Measurements from ENCODE around the gene MRPS14. TPM values are rescaled to one million over a fixed set of nuclear protein-coding genes. Genes with fewer than 3 reads are reported as not detected.

Gene MRPS14
- total and polyA plus RNA-seq, 9 of the 15 experiments (the other 6 are each of a cell fraction or from before 2014, with no cell fraction given) = 38.1 to 231 (median 54.9) TPM

- no peak for TF ChIP-seq THAP12 (CRISPR knock-in tag; IDR thresholded peaks at IDR 0.05)
- TF ChIP-seq, protein P1, sequence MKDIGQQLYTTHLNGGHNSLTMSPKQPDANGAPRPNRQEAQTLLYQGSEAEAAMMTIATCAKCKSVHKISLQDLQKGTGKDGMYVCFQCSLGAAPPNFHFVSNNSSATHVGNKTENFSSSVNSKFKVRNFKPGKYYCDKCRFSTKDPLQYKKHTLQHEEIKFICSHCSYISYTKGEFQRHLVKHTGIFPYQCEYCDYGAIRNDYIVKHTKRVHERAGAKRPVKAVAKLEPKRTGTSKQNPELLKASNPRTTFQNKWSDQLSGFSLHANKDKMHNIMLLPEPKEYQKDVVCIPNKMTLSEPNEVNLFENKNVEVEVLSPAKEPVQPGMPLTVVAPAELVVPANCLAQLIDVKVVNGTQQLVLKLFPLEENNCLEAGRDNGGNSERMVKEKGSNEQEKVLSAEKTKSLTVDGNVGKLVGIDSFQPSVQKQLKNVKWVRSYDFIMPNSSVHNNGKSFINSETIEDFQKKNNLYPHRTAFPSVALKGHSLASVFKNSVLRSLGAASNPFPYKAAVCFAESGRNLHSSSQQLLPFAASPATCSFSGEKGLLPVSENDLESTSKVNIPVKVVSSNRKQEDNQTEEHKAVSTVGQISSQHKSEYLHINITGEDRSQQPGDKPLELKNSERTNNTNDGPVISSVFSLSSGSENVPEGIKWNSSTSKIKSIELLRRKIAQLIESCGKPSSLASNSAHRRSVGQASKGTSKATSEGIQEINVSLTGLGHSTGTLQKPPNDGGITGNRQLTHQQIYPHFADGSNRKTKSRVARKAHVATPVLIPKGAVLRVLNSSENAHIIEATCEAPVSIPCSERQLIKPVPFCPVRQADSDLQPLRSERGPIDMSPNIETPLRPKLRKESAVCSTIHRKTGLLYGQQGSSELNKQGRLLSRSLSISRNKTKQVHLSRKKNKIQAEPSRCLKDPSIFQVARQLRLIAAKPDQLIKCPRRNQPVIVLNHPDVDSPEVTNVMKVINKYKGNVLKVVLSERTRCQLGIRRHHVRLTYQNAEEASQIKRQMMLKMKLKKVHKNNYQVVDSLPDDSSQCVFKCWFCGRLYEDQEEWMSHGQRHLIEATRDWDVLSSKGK (CRISPR knock-in tag; IDR thresholded peaks at IDR 0.05) = no peak
- 0 out of 2 replicates have a peak, but pooled peaks have one; percentile 40 for TF ChIP-seq ZNF143 (CRISPR knock-in tag; IDR thresholded peaks at IDR 0.05)
- peak; percentile 93 for TF ChIP-seq GTF2E2 (tag; IDR thresholded peaks at IDR 0.05)
- no peak; a peak in 1 of 4 replicates for TF ChIP-seq TBL1XR1 (IDR thresholded peaks at IDR 0.05; ENCODE audit: low read length in 2 of 2)
- TF ChIP-seq SMC3 (conservative IDR thresholded peaks at IDR 0.05; ENCODE audit: insufficient read depth, low read depth, low read length) = peak; percentile 45; the same call in 1 of the 2 replicates
- TF ChIP-seq YY1 (IDR thresholded peaks at IDR 0.05; ENCODE audit: borderline replicate concordance in 1 of 3, control insufficient read depth in 1 of 3, extremely low read depth in 1 of 3, insufficient read depth in 3 of 3, insufficient read length in 1 of 3, insufficient replicate concordance in 2 of 3, low read depth in 1 of 3, low read length in 2 of 3) = peak in 1 of 3 experiments; percentile 52
- no peak for TF ChIP-seq ZNF24 (IDR thresholded peaks at IDR 0.05)
- no peak for TF ChIP-seq SIRT6 (IDR thresholded peaks at IDR 0.05; ENCODE audit: low read depth, low read length)
- no peak for TF ChIP-seq ADNP (tag; IDR thresholded peaks at IDR 0.05)
- TF ChIP-seq, protein P2, sequence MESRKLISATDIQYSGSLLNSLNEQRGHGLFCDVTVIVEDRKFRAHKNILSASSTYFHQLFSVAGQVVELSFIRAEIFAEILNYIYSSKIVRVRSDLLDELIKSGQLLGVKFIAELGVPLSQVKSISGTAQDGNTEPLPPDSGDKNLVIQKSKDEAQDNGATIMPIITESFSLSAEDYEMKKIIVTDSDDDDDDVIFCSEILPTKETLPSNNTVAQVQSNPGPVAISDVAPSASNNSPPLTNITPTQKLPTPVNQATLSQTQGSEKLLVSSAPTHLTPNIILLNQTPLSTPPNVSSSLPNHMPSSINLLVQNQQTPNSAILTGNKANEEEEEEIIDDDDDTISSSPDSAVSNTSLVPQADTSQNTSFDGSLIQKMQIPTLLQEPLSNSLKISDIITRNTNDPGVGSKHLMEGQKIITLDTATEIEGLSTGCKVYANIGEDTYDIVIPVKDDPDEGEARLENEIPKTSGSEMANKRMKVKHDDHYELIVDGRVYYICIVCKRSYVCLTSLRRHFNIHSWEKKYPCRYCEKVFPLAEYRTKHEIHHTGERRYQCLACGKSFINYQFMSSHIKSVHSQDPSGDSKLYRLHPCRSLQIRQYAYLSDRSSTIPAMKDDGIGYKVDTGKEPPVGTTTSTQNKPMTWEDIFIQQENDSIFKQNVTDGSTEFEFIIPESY (CRISPR knock-in tag; IDR thresholded peaks at IDR 0.05) = no peak
- TF ChIP-seq, protein P3, sequence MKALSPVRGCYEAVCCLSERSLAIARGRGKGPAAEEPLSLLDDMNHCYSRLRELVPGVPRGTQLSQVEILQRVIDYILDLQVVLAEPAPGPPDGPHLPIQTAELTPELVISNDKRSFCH (CRISPR knock-in tag; IDR thresholded peaks at IDR 0.05) = no peak
- TF ChIP-seq, protein P3 (tag; IDR thresholded peaks at IDR 0.05) = no peak; the same call in 1 of the 2 replicates
- TF ChIP-seq STAG1 (CRISPR knock-in tag; IDR thresholded peaks at IDR 0.05; ENCODE audit: borderline replicate concordance) = no peak
- TF ChIP-seq E2F1 (CRISPR knock-in tag; IDR thresholded peaks at IDR 0.05) = 0 out of 2 replicates have a peak, but pooled peaks have one; percentile 93
- peak; percentile 46; the same call in 1 of the 2 replicates for TF ChIP-seq CBX1 (IDR thresholded peaks at IDR 0.05; ENCODE audit: low read depth)
- no peak for TF ChIP-seq MCM2 (IDR thresholded peaks at IDR 0.05; ENCODE audit: low read depth)
These were observed 24.5 kb downstream of the MRPS14 start (continued) for GRCh38 chr1:174998569-174999215.

All from K562 (cell line).